Neural cell (in vitro differentiated cells): ENCODE measurements around the gene SKAP1. TPM values are rescaled to one million over a fixed set of nuclear protein-coding genes. Genes with fewer than 3 reads are reported as not detected.

Experiments used
- H2AFZ ChIP-seq: fragments of 200-600, 300-800 bp; sonication (generic), shearing (Covaris generic); 2 replicates; pipeline ENCODE4 v1.6.0; 2014; ENCODE audit warnings: low read depth, mild to moderate bottlenecking, antibody characterized with exemption, low read length, moderate library complexity
- H3F3A ChIP-seq: fragments of 200-600 bp; shearing (Covaris generic); 2 replicates; pipeline ENCODE4 v1.6.1; 2016; ENCODE audit warnings: mild to moderate bottlenecking, moderate library complexity, mixed read lengths, antibody characterized with exemption, low read length; ENCODE audit not compliant: insufficient read depth, poor library complexity, severe bottlenecking
- H3K27ac ChIP-seq: fragments of 200-600, 300-800 bp; sonication (generic), shearing (Covaris generic); 2 replicates; pipeline ENCODE4 v1.5.1; 2014; ENCODE audit warnings: mild to moderate bottlenecking, low read length, moderate library complexity
- H3K27me3 ChIP-seq: fragments of 300-800, 200-600 bp; sonication (generic), shearing (Covaris generic); 2 replicates; pipeline ENCODE4 v1.6.0; 2014; ENCODE audit warnings: mild to moderate bottlenecking, low read depth, low read length, moderate library complexity; ENCODE audit not compliant: insufficient read depth
- H3K36me3 ChIP-seq: fragments of 300-800, 200-600 bp; sonication (generic), shearing (Covaris generic); 2 replicates; pipeline ENCODE4 v1.5.1; 2014; ENCODE audit warnings: mild to moderate bottlenecking, antibody characterized with exemption, low read length, moderate library complexity; ENCODE audit not compliant: insufficient read depth
- H3K4me2 ChIP-seq: fragments of 300-800, 200-600 bp; sonication (generic), shearing (Covaris generic); 2 replicates; pipeline ENCODE4 v1.6.0; 2014; ENCODE audit warnings: mild to moderate bottlenecking, low read length
- H3K4me3 ChIP-seq: fragments of 300-800, 200-600 bp; sonication (generic), shearing (Covaris generic); 2 replicates; pipeline ENCODE4 v1.5.1; 2014; ENCODE audit warnings: mild to moderate bottlenecking, low read length, moderate library complexity
- H3K79me2 ChIP-seq: fragments of 200-600 bp; shearing (Covaris generic); replicated peaks from 2 replicates; pipeline ENCODE4 v1.6.0; 2014; ENCODE audit warnings: mild to moderate bottlenecking, low read length, moderate library complexity; ENCODE audit not compliant: insufficient read depth
- H3K9ac ChIP-seq: fragments of 300-800, 200-600 bp; sonication (generic), shearing (Covaris generic); 2 replicates; pipeline ENCODE4 v1.6.1; 2016; ENCODE audit warnings: mild to moderate bottlenecking, low read length, mixed read lengths
- H3K9me2 ChIP-seq: fragments of 200-600 bp; shearing (Covaris generic); 2 replicates; pipeline ENCODE4 v1.6.1; 2016; ENCODE audit warnings: mild to moderate bottlenecking, low read length, mixed read lengths; ENCODE audit not compliant: insufficient read depth
- H3K9me3 ChIP-seq: fragments of 200-600, 300-800 bp; sonication (generic), shearing (Covaris generic); 2 replicates; pipeline ENCODE4 v1.6.1; 2016; ENCODE audit warnings: mild to moderate bottlenecking, mixed run types, low read length, moderate library complexity, mixed read lengths
- H4K20me1 ChIP-seq: fragments of 200-600 bp; shearing (Covaris generic); 2 replicates; pipeline ENCODE4 v1.6.1; 2016; ENCODE audit warnings: mild to moderate bottlenecking, mixed run types; ENCODE audit not compliant: insufficient read depth
- EP300 ChIP-seq: fragments of 450-650 bp; conservative IDR thresholded peaks from 2 replicates; pipeline ENCODE4 v1.6.1; 2014; ENCODE audit warnings: antibody characterized with exemption, mild to moderate bottlenecking, moderate library complexity; ENCODE audit not compliant: poor library complexity, severe bottlenecking
- EZH2 ChIP-seq: fragments of 200-600, 300-800 bp; shearing (Covaris generic), sonication (generic); IDR thresholded peaks from 2 replicates; pipeline ENCODE4 v1.6.1; 2014; ENCODE audit warnings: antibody characterized with exemption, low read length, borderline replicate concordance, mild to moderate bottlenecking; ENCODE audit not compliant: insufficient read depth, poor library complexity, severe bottlenecking
- MXI1 ChIP-seq: fragments of 450-650 bp; conservative IDR thresholded peaks from 2 replicates; pipeline ENCODE4 v1.6.1; 2014; ENCODE audit warnings: antibody characterized with exemption, mild to moderate bottlenecking; ENCODE audit not compliant: poor library complexity, severe bottlenecking
- POLR2AphosphoS5 ChIP-seq: IDR thresholded peaks from 2 replicates; pipeline ENCODE4 v1.6.1; 2012
- RAD21 ChIP-seq: fragments of 450-650 bp; conservative IDR thresholded peaks from 2 replicates; pipeline ENCODE4 v1.6.1; 2014; ENCODE audit warnings: antibody characterized with exemption, mild to moderate bottlenecking, moderate library complexity
- SMC3 ChIP-seq: fragments of 450-650 bp; conservative IDR thresholded peaks from 2 replicates; pipeline ENCODE4 v1.6.1; 2014; ENCODE audit warnings: antibody characterized with exemption, mild to moderate bottlenecking, moderate library complexity; ENCODE audit not compliant: poor library complexity
- TAF1 ChIP-seq: IDR thresholded peaks from 2 replicates; pipeline ENCODE4 v1.6.1; 2012; ENCODE audit warnings: low read depth
- polyA plus RNA-seq: library from polyadenylated mRNA; depleted of rRNA; stranded (reverse); fragments of >200 nt; gene quantifications from 2 replicates; pipeline ENCODE4 v1.2.3, GENCODE V29; 2014
- TF ChIP-seq, protein P1 (sequence below): fragments of 450-650 bp; IDR thresholded peaks from 2 replicates; pipeline ENCODE4 v1.5.1; 2014; ENCODE audit warnings: antibody characterized with exemption, mild to moderate bottlenecking, moderate library complexity; ENCODE audit not compliant: poor library complexity, severe bottlenecking
- TF ChIP-seq, protein P2 (sequence below): IDR thresholded peaks from 2 replicates; pipeline ENCODE4 v1.6.1; 2012; ENCODE audit warnings: borderline replicate concordance

SKAP1 gene
- polyA plus RNA-seq, 1 donor from 2014 or later, result 0.63 TPM

DNA sequence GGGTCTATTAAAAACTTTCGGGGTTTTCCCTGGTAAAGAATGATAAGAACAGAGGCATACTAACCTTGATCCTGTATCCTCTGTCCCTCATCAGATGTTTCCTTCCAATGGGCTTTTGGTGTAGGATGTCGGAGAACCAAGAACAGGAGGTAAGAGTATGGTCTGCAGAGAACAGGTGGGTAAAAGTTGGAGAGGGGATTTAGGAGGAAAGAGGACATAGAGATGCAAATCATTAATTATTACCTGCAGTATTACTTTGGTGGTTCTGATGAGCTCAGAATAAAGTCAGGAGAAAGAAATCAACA lies 318.1 kb downstream of the SKAP1 start:
- Histone ChIP-seq H3K4me3 (no peak overlapping the region), H4K20me1 (no peaks in the 10 kb centered on the region), H3K9me3 (no peaks in the 10 kb centered on the region), H3K27ac (no peak overlapping the region), H3K27me3 (no peaks in the 10 kb centered on the region), H3K79me2 (peaks cover 31% of the 10 kb centered on the region), H3F3A (no peaks in the 10 kb centered on the region), H3K4me2 (no peak overlapping the region), H3K9me2 (no peaks in the 10 kb centered on the region), H3K36me3 (no peaks in the 10 kb centered on the region), H3K9ac (no peak overlapping the region), H2AFZ (no peak overlapping the region)
- TF ChIP-seq EZH2 (no peak), MXI1 (no peak), POLR2AphosphoS5 (no peak), RAD21 (no peak), TAF1 (no peak), EP300 (no peak), SMC3 (no peak)
- TF ChIP-seq, protein P1, sequence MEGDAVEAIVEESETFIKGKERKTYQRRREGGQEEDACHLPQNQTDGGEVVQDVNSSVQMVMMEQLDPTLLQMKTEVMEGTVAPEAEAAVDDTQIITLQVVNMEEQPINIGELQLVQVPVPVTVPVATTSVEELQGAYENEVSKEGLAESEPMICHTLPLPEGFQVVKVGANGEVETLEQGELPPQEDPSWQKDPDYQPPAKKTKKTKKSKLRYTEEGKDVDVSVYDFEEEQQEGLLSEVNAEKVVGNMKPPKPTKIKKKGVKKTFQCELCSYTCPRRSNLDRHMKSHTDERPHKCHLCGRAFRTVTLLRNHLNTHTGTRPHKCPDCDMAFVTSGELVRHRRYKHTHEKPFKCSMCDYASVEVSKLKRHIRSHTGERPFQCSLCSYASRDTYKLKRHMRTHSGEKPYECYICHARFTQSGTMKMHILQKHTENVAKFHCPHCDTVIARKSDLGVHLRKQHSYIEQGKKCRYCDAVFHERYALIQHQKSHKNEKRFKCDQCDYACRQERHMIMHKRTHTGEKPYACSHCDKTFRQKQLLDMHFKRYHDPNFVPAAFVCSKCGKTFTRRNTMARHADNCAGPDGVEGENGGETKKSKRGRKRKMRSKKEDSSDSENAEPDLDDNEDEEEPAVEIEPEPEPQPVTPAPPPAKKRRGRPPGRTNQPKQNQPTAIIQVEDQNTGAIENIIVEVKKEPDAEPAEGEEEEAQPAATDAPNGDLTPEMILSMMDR, result no peak
- TF ChIP-seq, protein P2, sequence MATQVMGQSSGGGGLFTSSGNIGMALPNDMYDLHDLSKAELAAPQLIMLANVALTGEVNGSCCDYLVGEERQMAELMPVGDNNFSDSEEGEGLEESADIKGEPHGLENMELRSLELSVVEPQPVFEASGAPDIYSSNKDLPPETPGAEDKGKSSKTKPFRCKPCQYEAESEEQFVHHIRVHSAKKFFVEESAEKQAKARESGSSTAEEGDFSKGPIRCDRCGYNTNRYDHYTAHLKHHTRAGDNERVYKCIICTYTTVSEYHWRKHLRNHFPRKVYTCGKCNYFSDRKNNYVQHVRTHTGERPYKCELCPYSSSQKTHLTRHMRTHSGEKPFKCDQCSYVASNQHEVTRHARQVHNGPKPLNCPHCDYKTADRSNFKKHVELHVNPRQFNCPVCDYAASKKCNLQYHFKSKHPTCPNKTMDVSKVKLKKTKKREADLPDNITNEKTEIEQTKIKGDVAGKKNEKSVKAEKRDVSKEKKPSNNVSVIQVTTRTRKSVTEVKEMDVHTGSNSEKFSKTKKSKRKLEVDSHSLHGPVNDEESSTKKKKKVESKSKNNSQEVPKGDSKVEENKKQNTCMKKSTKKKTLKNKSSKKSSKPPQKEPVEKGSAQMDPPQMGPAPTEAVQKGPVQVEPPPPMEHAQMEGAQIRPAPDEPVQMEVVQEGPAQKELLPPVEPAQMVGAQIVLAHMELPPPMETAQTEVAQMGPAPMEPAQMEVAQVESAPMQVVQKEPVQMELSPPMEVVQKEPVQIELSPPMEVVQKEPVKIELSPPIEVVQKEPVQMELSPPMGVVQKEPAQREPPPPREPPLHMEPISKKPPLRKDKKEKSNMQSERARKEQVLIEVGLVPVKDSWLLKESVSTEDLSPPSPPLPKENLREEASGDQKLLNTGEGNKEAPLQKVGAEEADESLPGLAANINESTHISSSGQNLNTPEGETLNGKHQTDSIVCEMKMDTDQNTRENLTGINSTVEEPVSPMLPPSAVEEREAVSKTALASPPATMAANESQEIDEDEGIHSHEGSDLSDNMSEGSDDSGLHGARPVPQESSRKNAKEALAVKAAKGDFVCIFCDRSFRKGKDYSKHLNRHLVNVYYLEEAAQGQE, result no peak

DNA sequence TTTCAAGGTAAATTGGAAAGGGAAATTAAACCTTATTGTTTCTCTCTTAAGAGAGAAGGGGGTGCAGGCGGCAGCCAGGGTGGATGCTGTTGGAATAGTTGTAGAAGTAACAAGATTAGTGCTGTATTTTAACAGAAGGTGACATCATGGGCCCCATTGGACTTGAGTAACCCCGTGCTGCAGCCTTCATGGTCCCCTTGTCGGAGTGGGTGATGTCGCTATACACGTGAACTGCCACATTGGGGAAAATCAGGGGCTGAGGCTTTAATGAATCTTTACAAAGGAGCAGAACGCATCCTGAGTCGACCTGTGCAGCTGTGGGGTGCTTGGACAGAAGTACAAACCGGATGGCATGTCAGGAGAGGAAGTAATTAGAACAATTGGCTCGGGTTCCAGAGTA lies 319.3 kb downstream of the SKAP1 start:
- H3F3A ChIP-seq, result no peaks in the 10 kb centered on the region
- no peaks in the 10 kb centered on the region for H4K20me1 ChIP-seq
- no peaks in the 10 kb centered on the region for H3K36me3 ChIP-seq
- no peak overlapping the region for H3K9ac ChIP-seq
- H3K9me3 ChIP-seq, result no peaks in the 10 kb centered on the region
- TF ChIP-seq, protein P1, result no peak
- TF ChIP-seq EZH2, result no peak
- TF ChIP-seq EP300, result no peak
- no peak for TF ChIP-seq POLR2AphosphoS5
- no peak for TF ChIP-seq SMC3
- TF ChIP-seq, protein P2, result no peak
- TF ChIP-seq TAF1, result no peak
- no peak for TF ChIP-seq MXI1
- no peak overlapping the region for H3K4me2 ChIP-seq
- H3K79me2 ChIP-seq, result peaks cover 31% of the 10 kb centered on the region
- H3K27ac ChIP-seq, result no peak overlapping the region
- no peak overlapping the region for H3K4me3 ChIP-seq
- H2AFZ ChIP-seq, result no peak overlapping the region
- H3K9me2 ChIP-seq, result no peaks in the 10 kb centered on the region
- no peaks in the 10 kb centered on the region for H3K27me3 ChIP-seq
